ENCODE results near the gene C11orf65.

DNA sequence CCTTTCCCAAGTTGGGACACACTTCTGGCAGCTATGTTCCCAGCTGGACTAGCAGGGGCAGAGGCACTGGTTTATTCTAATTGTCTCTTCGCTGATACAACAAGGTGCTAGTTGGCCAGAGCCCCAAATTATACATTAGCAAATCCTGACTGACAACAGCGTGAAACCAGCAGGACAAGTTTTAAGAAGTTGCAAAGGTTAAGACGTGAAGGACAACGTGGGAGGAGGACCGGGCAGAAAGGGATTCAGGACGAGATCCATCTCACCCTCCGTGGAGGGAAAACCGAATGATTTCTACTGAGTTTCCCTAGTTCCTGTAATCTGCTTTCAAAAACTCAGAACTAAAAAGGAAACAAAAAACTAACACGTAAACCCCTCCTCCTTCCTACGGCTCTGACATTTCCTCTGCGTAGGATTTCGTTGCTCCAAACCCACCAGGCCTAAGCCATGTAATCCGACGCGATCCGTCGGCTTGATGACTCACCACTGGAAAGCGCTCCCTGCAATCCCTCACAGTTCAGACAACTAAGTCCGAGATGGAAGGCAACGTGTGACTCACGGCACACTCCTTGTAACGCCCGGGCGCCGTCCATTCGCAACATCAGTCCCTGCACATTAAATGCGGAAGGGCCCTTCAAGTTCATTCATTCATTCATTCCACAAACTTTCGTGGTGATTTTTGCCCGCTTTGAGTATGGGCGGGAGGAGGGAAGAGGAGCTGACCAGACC, 30.2 kb upstream of the C11orf65 start:
- TF ChIP-seq CTCF (IDR thresholded peaks at IDR 0.05): no peak
- TF ChIP-seq POLR2A (IDR thresholded peaks at IDR 0.05): peak; percentile 53 to 93 (median 90)
